GM21576 (cell line): ENCODE measurements around the gene KRTAP5-5.
"Not testable (repeated sequence)": the region's sequence is repeated elsewhere in the genome, so short reads cannot be mapped to it uniquely, and the experiment has no call there.

Source experiments
- ATAC-seq: cut with Tn5 transposase; IDR thresholded peaks from one replicate; pipeline ENCODE4 v1.9.1; 2021; ENCODE audit warnings: mild to moderate bottlenecking, moderate library complexity; ENCODE audit not compliant: unreplicated experiment

KRTAP5-5 gene

GRCh38 chr11:1654388-1655167, 25.0 kb downstream of the KRTAP5-5 start:
- ATAC-seq = no peak

GRCh38 chr11:1655168-1656060, 25.8 kb downstream of the KRTAP5-5 start:
- no peak for ATAC-seq

- ATAC-seq = no peak
These were observed 26.5 kb downstream of the KRTAP5-5 start for GRCh38 chr11:1656061-1656441.

- ATAC-seq = no peak
These were observed 27.1 kb downstream of the KRTAP5-5 start for GRCh38 chr11:1656670-1657069.

GRCh38 chr11:1659506-1659905, 29.9 kb downstream of the KRTAP5-5 start:
- ATAC-seq = no peak

- ATAC-seq = no peak
These were observed 30.7 kb downstream of the KRTAP5-5 start for GRCh38 chr11:1660111-1660867.

- not testable (repeated sequence) for ATAC-seq
These were observed 32.1 kb downstream of the KRTAP5-5 start for GRCh38 chr11:1661454-1662269.

GRCh38 chr11:1662699-1663283, 33.2 kb downstream of the KRTAP5-5 start:
- not testable (repeated sequence) for ATAC-seq

GRCh38 chr11:1665313-1665712, 35.7 kb downstream of the KRTAP5-5 start:
- ATAC-seq = no peak

GRCh38 chr11:1667121-1667850, 37.7 kb downstream of the KRTAP5-5 start:
- no peak for ATAC-seq

GRCh38 chr11:1667906-1668305, 38.3 kb downstream of the KRTAP5-5 start:
- ATAC-seq = no peak

- ATAC-seq = no peak
These were observed 39.4 kb downstream of the KRTAP5-5 start for GRCh38 chr11:1668911-1669473.

- ATAC-seq = no peak
These were observed 40.1 kb downstream of the KRTAP5-5 start for GRCh38 chr11:1669546-1670218.

GRCh38 chr11:1670457-1670856, 40.9 kb downstream of the KRTAP5-5 start:
- not testable (repeated sequence) for ATAC-seq

GRCh38 chr11:1670905-1671371, 41.4 kb downstream of the KRTAP5-5 start:
- no peak for ATAC-seq

GRCh38 chr11:1671658-1672057, 42.1 kb downstream of the KRTAP5-5 start:
- ATAC-seq = no peak

- no peak for ATAC-seq
These were observed 43.2 kb downstream of the KRTAP5-5 start for GRCh38 chr11:1672613-1673350.
